HCT116 (cell line): ENCODE data around the gene SSUH2. TPM values are rescaled to one million over a fixed set of nuclear protein-coding genes. Genes with fewer than 3 reads are reported as not detected.

Experiments
- ATAC-seq: fragments of 200-7000 bp; cut with Tn5 transposase; 2 replicates; pipeline ENCODE4 v1.9.1; 2020; ENCODE audit warnings: mild to moderate bottlenecking, moderate library complexity
- BruUV-seq: library from RNA; stranded (reverse); fragments of 400-500 nt; replicated peaks from 2 replicates; lab custom pipeline; 2021; lab: Mats Ljungman, UMichigan
- CTCF ChIA-PET: fragments of 300-600 bp; sonication (Branson Sonifier 250); formaldehyde crosslinking; loops from one replicate; lab custom pipeline; 2021; ENCODE audit warnings: antibody characterized with exemption; lab: Charles Lee
- POLR2A ChIA-PET: fragments of 300-600, 350-600 bp; sonication (Branson Sonifier 250); formaldehyde crosslinking; loops from one replicate; lab custom pipeline; 2021; ENCODE audit warnings: antibody characterized with exemption; lab: Charles Lee
- RAD21 ChIA-PET, 2 experiments: fragments of 300-600 bp; sonication (Branson Sonifier 250); formaldehyde crosslinking; loops; one replicate each; lab custom pipeline; 2023; ENCODE audit warnings: low total read pairs in 2 of 2; ENCODE audit not compliant: uncharacterized antibody in 2 of 2, unreplicated experiment in 2 of 2, low non-redundant PET in 1 of 2; lab: Charles Lee
- DNase-seq: peaks from one replicate; pipeline ENCODE4 v3.0.0-alpha.2; 2010; ENCODE audit warnings: low read depth, low spot score
- H2AFZ ChIP-seq: fragments of 200-600 bp; shearing (Covaris generic), sonication (generic); 2 replicates; pipeline ENCODE4 v1.6.1; 2017; ENCODE audit warnings: low read depth, mixed run types, mixed read lengths, antibody characterized with exemption, low read length; ENCODE audit not compliant: poor library complexity, severe bottlenecking
- H3K27ac ChIP-seq: 2 replicates; pipeline ENCODE4 v1.5.1; 2012; ENCODE audit warnings: low read depth, low read length
- H3K27me3 ChIP-seq: fragments of 200-600 bp; sonication (generic); 2 replicates; pipeline ENCODE4 v1.6.1; 2016; ENCODE audit warnings: mixed run types, low read length, mixed read lengths; ENCODE audit not compliant: insufficient read depth
- H3K36me3 ChIP-seq, 2 experiments: fragments of 200-500 bp in 1 of 2; fragments of 200-600 bp in 1 of 2; sonication (Bioruptor generic) in 1 of 2; sonication (generic) in 1 of 2; 2 replicates each; pipeline versions ENCODE4 v1.5.1 to v1.6.1; 2014 to 2016; ENCODE audit warnings: low read length in 2 of 2, inconsistent platforms in 1 of 2, mixed read lengths in 1 of 2, mixed run types in 1 of 2; ENCODE audit not compliant: insufficient read depth in 2 of 2, control insufficient read depth in 1 of 2
- H3K4me1 ChIP-seq, 2 experiments: fragments of 200-600 bp in 1 of 2; sonication (generic) in 1 of 2; 2 replicates each; pipeline versions ENCODE4 v1.5.1 to v1.6.1; 2012 to 2017; ENCODE audit warnings: low read length in 2 of 2, inconsistent platforms in 1 of 2, mild to moderate bottlenecking in 1 of 2, mixed read lengths in 1 of 2, mixed run types in 1 of 2, moderate library complexity in 1 of 2; ENCODE audit not compliant: insufficient read depth in 2 of 2, control insufficient read depth in 1 of 2
- H3K4me2 ChIP-seq: fragments of 200-600 bp; sonication (generic); 2 replicates; pipeline ENCODE4 v1.6.1; 2017; ENCODE audit warnings: mixed run types, low read length, mixed read lengths
- H3K4me3 ChIP-seq, 2 experiments: fragments of 200-600 bp in 1 of 2; sonication (generic) in 1 of 2; replicated peaks in 1 of 2; 2 replicates each; pipeline ENCODE4 v1.5.1; 2011 to 2016; ENCODE audit warnings: low read length in 2 of 2, control low read depth in 1 of 2, low read depth in 1 of 2, mild to moderate bottlenecking in 1 of 2, mixed read lengths in 1 of 2, mixed run types in 1 of 2
- H3K79me2 ChIP-seq: fragments of 200-600 bp; sonication (generic); 2 replicates; pipeline ENCODE4 v1.6.1; 2017; ENCODE audit warnings: mild to moderate bottlenecking, mixed run types, low read length, moderate library complexity, mixed read lengths; ENCODE audit not compliant: insufficient read depth
- H3K9ac ChIP-seq: fragments of 200-600 bp; sonication (generic); 2 replicates; pipeline ENCODE4 v1.6.1; 2016; ENCODE audit warnings: low read length, mixed read lengths
- H3K9me2 ChIP-seq: fragments of 200-600 bp; sonication (generic), shearing (Covaris generic); 2 replicates; pipeline ENCODE4 v1.6.1; 2017; ENCODE audit warnings: mixed run types, mild to moderate bottlenecking, moderate library complexity; ENCODE audit not compliant: insufficient read depth
- H3K9me3 ChIP-seq, 2 experiments: fragments of 200-500 bp in 1 of 2; fragments of 200-600 bp in 1 of 2; sonication (Bioruptor generic) in 1 of 2; sonication (generic) in 1 of 2; 2 replicates each; pipeline ENCODE4 v1.6.1; 2014 to 2017; ENCODE audit warnings: low read length in 2 of 2, mixed read lengths in 2 of 2, inconsistent platforms in 1 of 2, low read depth in 1 of 2, mild to moderate bottlenecking in 1 of 2, mixed run types in 1 of 2, moderate library complexity in 1 of 2; ENCODE audit not compliant: control insufficient read depth in 1 of 2, insufficient read depth in 1 of 2
- H4K20me1 ChIP-seq: fragments of 200-600 bp; sonication (generic), shearing (Covaris generic); 2 replicates; pipeline ENCODE4 v1.6.1; 2017; ENCODE audit warnings: mixed run types, mild to moderate bottlenecking, moderate library complexity; ENCODE audit not compliant: insufficient read depth
- ATF3 ChIP-seq: IDR thresholded peaks from 2 replicates; pipeline ENCODE4 v1.6.1; 2012
- CTCF ChIP-seq, 3 experiments: fragments of 200-600 bp in 1 of 3; sonication (generic) in 1 of 3; IDR thresholded peaks in 2 of 3; conservative IDR thresholded peaks in 1 of 3; 2 replicates each; pipeline ENCODE4 v1.5.1; 2012 to 2017; ENCODE audit warnings: low read depth in 2 of 3, low read length in 2 of 3, antibody characterized with exemption in 1 of 3, borderline replicate concordance in 1 of 3, control low read depth in 1 of 3, mild to moderate bottlenecking in 1 of 3, mixed read lengths in 1 of 3, mixed run types in 1 of 3, moderate library complexity in 1 of 3; ENCODE audit not compliant: insufficient read depth in 1 of 3
- EZH2phosphoT487 ChIP-seq: fragments of 200-600 bp; IDR thresholded peaks from 2 replicates; pipeline ENCODE4 v1.6.1; 2018; ENCODE audit warnings: antibody characterized with exemption, borderline replicate concordance
- FOSL1 ChIP-seq: IDR thresholded peaks from 2 replicates; pipeline ENCODE4 v1.6.1; 2012; ENCODE audit warnings: low read depth
- JUND ChIP-seq: IDR thresholded peaks from 2 replicates; pipeline ENCODE4 v1.6.1; 2012
- POLR2AphosphoS5 ChIP-seq: IDR thresholded peaks from 2 replicates; pipeline ENCODE4 v1.6.1; 2011; ENCODE audit warnings: mild to moderate bottlenecking, low read depth, low read length, moderate library complexity
- SIN3A ChIP-seq: IDR thresholded peaks from 2 replicates; pipeline ENCODE4 v1.6.1; 2012; ENCODE audit warnings: low read depth
- SP1 ChIP-seq: IDR thresholded peaks from 2 replicates; pipeline ENCODE4 v1.6.1; 2012; ENCODE audit warnings: low read depth
- SRF ChIP-seq: IDR thresholded peaks from 2 replicates; pipeline ENCODE4 v1.6.1; 2012; ENCODE audit warnings: low read depth
- YY1 ChIP-seq: IDR thresholded peaks from 2 replicates; pipeline ENCODE4 v1.6.1; 2011; ENCODE audit warnings: low read length, low read depth, moderate library complexity, mild to moderate bottlenecking; ENCODE audit not compliant: insufficient replicate concordance; ENCODE audit errors: extremely low read depth
- ZNF274 ChIP-seq: fragments of 200-500 bp; sonication (Bioruptor generic); IDR thresholded peaks from 2 replicates; pipeline ENCODE4 v1.6.1; 2014; ENCODE audit warnings: mild to moderate bottlenecking, low read depth, low read length, inconsistent platforms
- intact Hi-C: fragments of 100-400 bp; cut with micrococcal nuclease; formaldehyde crosslinking; loops from 2 replicates; pipeline ENCODE4 v1.10.0; 2022
- total RNA-seq: library from RNA; stranded (reverse); gene quantifications from one replicate; pipeline ENCODE4 v1.2.1, GENCODE V29; 2021; ENCODE audit not compliant: unreplicated experiment
- TF ChIP-seq, protein P1 (sequence below): IDR thresholded peaks from 2 replicates; pipeline ENCODE4 v1.6.1; 2011; ENCODE audit warnings: mild to moderate bottlenecking, low read length, moderate library complexity; ENCODE audit not compliant: insufficient replicate concordance; ENCODE audit errors: extremely low read depth
- TF ChIP-seq, protein P2 (sequence below): IDR thresholded peaks from 2 replicates; pipeline ENCODE4 v1.6.1; 2012

SSUH2 gene
- total RNA-seq, 1 experiment from 2014 or later, result 0.76 TPM

GRCh38 chr3:8608791-8609467 lies 35.7 kb downstream of the SSUH2 start:
- ChIA-PET CTCF (no interaction called here), RAD21 (no interaction called here), POLR2A (no interaction called here)
- intact Hi-C loops, result loop anchor here (5.0 kb wide), 1 partner anchor 282 kb away; no protein-coding TSS in a partner anchor
- H3K27ac ChIP-seq, result no peak overlapping the region
- no peak overlapping the region for H3K9ac ChIP-seq
- H3K4me3 ChIP-seq, result no peak overlapping the region
- no peak for ATAC-seq
- no peaks in the 10 kb centered on the region for H3K36me3 ChIP-seq
- TF ChIP-seq SIN3A (no peak), ATF3 (no peak), YY1 (no peak), CTCF (IDR thresholded peaks at IDR 0.05 in 2 of 3, conservative IDR thresholded peaks at IDR 0.05 in 1 of 3; ENCODE audit: borderline replicate concordance in 1 of 3, insufficient read depth in 1 of 3, low read depth in 2 of 3, low read length in 2 of 3) (no peak), ZNF274 (no peak), SRF (no peak), SP1 (no peak), JUND (no peak), FOSL1 (no peak), EZH2phosphoT487 (no peak), POLR2AphosphoS5 (no peak)
- TF ChIP-seq, protein P1, sequence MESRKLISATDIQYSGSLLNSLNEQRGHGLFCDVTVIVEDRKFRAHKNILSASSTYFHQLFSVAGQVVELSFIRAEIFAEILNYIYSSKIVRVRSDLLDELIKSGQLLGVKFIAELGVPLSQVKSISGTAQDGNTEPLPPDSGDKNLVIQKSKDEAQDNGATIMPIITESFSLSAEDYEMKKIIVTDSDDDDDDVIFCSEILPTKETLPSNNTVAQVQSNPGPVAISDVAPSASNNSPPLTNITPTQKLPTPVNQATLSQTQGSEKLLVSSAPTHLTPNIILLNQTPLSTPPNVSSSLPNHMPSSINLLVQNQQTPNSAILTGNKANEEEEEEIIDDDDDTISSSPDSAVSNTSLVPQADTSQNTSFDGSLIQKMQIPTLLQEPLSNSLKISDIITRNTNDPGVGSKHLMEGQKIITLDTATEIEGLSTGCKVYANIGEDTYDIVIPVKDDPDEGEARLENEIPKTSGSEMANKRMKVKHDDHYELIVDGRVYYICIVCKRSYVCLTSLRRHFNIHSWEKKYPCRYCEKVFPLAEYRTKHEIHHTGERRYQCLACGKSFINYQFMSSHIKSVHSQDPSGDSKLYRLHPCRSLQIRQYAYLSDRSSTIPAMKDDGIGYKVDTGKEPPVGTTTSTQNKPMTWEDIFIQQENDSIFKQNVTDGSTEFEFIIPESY, result no peak
- TF ChIP-seq, protein P2, sequence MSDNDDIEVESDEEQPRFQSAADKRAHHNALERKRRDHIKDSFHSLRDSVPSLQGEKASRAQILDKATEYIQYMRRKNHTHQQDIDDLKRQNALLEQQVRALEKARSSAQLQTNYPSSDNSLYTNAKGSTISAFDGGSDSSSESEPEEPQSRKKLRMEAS, result no peak
- BruUV-seq, result no TSS peak
- no peaks in the 10 kb centered on the region; the same call in 1 of the 2 replicates for H3K27me3 ChIP-seq
- H2AFZ ChIP-seq, result no peak overlapping the region
- H3K9me2 ChIP-seq, result no peaks in the 10 kb centered on the region
- H3K79me2 ChIP-seq, result no peaks in the 10 kb centered on the region
- H3K4me1 ChIP-seq, result no peaks in the 10 kb centered on the region
- H4K20me1 ChIP-seq, result no peaks in the 10 kb centered on the region
- no peak overlapping the region for H3K4me2 ChIP-seq
- no peak for DNase-seq
- H3K9me3 ChIP-seq, result no peaks in the 10 kb centered on the region
